IMR-90 (cell line): ENCODE measurements around the gene BAG1. TPM values are rescaled to one million over a fixed set of nuclear protein-coding genes. Genes with fewer than 3 reads are reported as not detected.

Experiments
- ATAC-seq: fragments of 200-7000 bp; cut with Tn5 transposase; 2 replicates; pipeline ENCODE4 v1.9.1; 2020; ENCODE audit warnings: low read depth, mild to moderate bottlenecking, moderate library complexity
- BruUV-seq: library from RNA; stranded (reverse); fragments of 400-500 nt; replicated peaks from 2 replicates; lab custom pipeline; 2021; lab: Mats Ljungman, UMichigan
- CTCF ChIA-PET: fragments of 300-600 bp; formaldehyde crosslinking; extraction: SDS; loops from one replicate; lab custom pipeline; 2021; ENCODE audit warnings: antibody characterized with exemption; lab: Yijun Ruan, JAX
- POLR2A ChIA-PET: fragments of 300-600 bp; sonication (Branson Sonifier 250); formaldehyde crosslinking; loops from one replicate; lab custom pipeline; 2022; ENCODE audit warnings: antibody characterized with exemption; ENCODE audit not compliant: unreplicated experiment; lab: Charles Lee
- DNase-seq: peaks from one replicate; pipeline ENCODE4 v3.0.0; 2013
- H2AFZ ChIP-seq: replicated peaks from 2 replicates; pipeline ENCODE3; 2013; ENCODE audit warnings: low read length, mild to moderate bottlenecking; ENCODE audit not compliant: poor library complexity
- H2AK5ac ChIP-seq: 2 replicates; pipeline ENCODE4 v1.6.1; 2013; ENCODE audit warnings: low read depth, low read length, inconsistent platforms
- H2AK9ac ChIP-seq: replicated peaks from 2 replicates; pipeline ENCODE3; 2013; ENCODE audit warnings: mild to moderate bottlenecking, low read depth, low read length, moderate library complexity; ENCODE audit not compliant: poor library complexity
- H2BK120ac ChIP-seq: 2 replicates; pipeline ENCODE4 v1.6.1; 2013; ENCODE audit warnings: low read depth, low read length, inconsistent platforms
- H2BK15ac ChIP-seq: 3 replicates; pipeline ENCODE4 v1.6.1; 2013; ENCODE audit warnings: low read depth, low read length, inconsistent platforms
- H2BK20ac ChIP-seq: 2 replicates; pipeline ENCODE4 v1.6.1; 2013; ENCODE audit warnings: low read depth, mild to moderate bottlenecking, inconsistent platforms, low read length, moderate library complexity
- H2BK5ac ChIP-seq: 2 replicates; pipeline ENCODE4 v1.6.1; 2013; ENCODE audit warnings: mild to moderate bottlenecking, low read depth, low read length, inconsistent platforms; ENCODE audit not compliant: poor library complexity, severe bottlenecking
- H3K14ac ChIP-seq: replicated peaks from 2 replicates; pipeline ENCODE4 v1.6.1; 2013; ENCODE audit warnings: low read depth, low read length, inconsistent platforms
- H3K18ac ChIP-seq: 2 replicates; pipeline ENCODE4 v1.6.1; 2013; ENCODE audit warnings: low read depth, low read length, control low read depth
- H3K23ac ChIP-seq: 2 replicates; pipeline ENCODE4 v1.6.1; 2013; ENCODE audit warnings: low read depth, low read length, inconsistent platforms
- H3K27ac ChIP-seq: 2 replicates; pipeline ENCODE4 v1.5.1; 2013; ENCODE audit warnings: mild to moderate bottlenecking, control low read depth, low read length; ENCODE audit not compliant: insufficient read depth
- H3K27me3 ChIP-seq: 2 replicates; pipeline ENCODE4 v1.6.1; 2013; ENCODE audit warnings: low read length; ENCODE audit not compliant: control insufficient read depth, insufficient read depth
- H3K36me3 ChIP-seq: 2 replicates; pipeline ENCODE4 v1.6.1; 2013; ENCODE audit warnings: low read length, mixed read lengths; ENCODE audit not compliant: control insufficient read depth, insufficient read depth
- H3K4ac ChIP-seq: 2 replicates; pipeline ENCODE4 v1.6.1; 2013; ENCODE audit warnings: low read depth, low read length, inconsistent platforms
- H3K4me1 ChIP-seq: 2 replicates; pipeline ENCODE4 v1.6.1; 2013; ENCODE audit warnings: low read length, mixed read lengths; ENCODE audit not compliant: control insufficient read depth, insufficient read depth
- H3K4me2 ChIP-seq: 2 replicates; pipeline ENCODE4 v1.6.1; 2013; ENCODE audit warnings: low read depth, mild to moderate bottlenecking, control low read depth, low read length, moderate library complexity
- H3K4me3 ChIP-seq: 2 replicates; pipeline ENCODE4 v1.5.1; 2013; ENCODE audit warnings: low read depth, mild to moderate bottlenecking, control low read depth, low read length, moderate library complexity; ENCODE audit not compliant: insufficient read depth
- H3K56ac ChIP-seq: 2 replicates; pipeline ENCODE4 v1.6.1; 2013; ENCODE audit warnings: low read length, inconsistent platforms; ENCODE audit not compliant: insufficient read depth; ENCODE audit errors: extremely low read depth
- H3K79me1 ChIP-seq, 2 experiments: 2 replicates each; pipeline ENCODE4 v1.6.1; 2013; ENCODE audit warnings: low read length in 2 of 2, inconsistent platforms in 1 of 2, low read depth in 1 of 2
- H3K9ac ChIP-seq: 2 replicates; pipeline ENCODE4 v1.6.1; 2013; ENCODE audit warnings: low read depth, low read length, control low read depth
- H3K9me1 ChIP-seq: 2 replicates; pipeline ENCODE4 v1.6.1; 2013; ENCODE audit warnings: low read length, inconsistent platforms; ENCODE audit not compliant: insufficient read depth
- H3K9me3 ChIP-seq: 2 replicates; pipeline ENCODE4 v1.6.1; 2013; ENCODE audit warnings: low read length; ENCODE audit not compliant: control insufficient read depth, insufficient read depth
- H4K20me1 ChIP-seq: 2 replicates; pipeline ENCODE4 v1.6.1; 2013; ENCODE audit warnings: low read length, inconsistent platforms; ENCODE audit not compliant: insufficient read depth
- H4K5ac ChIP-seq: 2 replicates; pipeline ENCODE4 v1.6.1; 2013; ENCODE audit warnings: mild to moderate bottlenecking, low read depth, low read length, control low read depth
- H4K8ac ChIP-seq, 2 experiments: 2 replicates each; pipeline ENCODE4 v1.6.1; 2013; ENCODE audit warnings: low read depth in 2 of 2, low read length in 2 of 2, control low read depth in 1 of 2, inconsistent platforms in 1 of 2
- H4K91ac ChIP-seq: 2 replicates; pipeline ENCODE4 v1.6.1; 2013; ENCODE audit warnings: low read depth, low read length, inconsistent platforms; ENCODE audit not compliant: insufficient read depth
- CEBPB ChIP-seq: IDR thresholded peaks from 2 replicates; pipeline ENCODE4 v1.6.1; 2012; ENCODE audit warnings: low read depth, low read length, improper control_type of control experiment
- CHD1 ChIP-seq: IDR thresholded peaks from 2 replicates; pipeline ENCODE4 v1.6.1; 2012; ENCODE audit warnings: low read depth, low read length, improper control_type of control experiment
- MAFK ChIP-seq: IDR thresholded peaks from 2 replicates; pipeline ENCODE4 v1.6.1; 2012; ENCODE audit warnings: low read depth, low read length, improper control_type of control experiment
- MXI1 ChIP-seq: IDR thresholded peaks from 2 replicates; pipeline ENCODE4 v1.6.1; 2012; ENCODE audit warnings: low read depth, mild to moderate bottlenecking, low read length, moderate library complexity, borderline replicate concordance
- RCOR1 ChIP-seq: IDR thresholded peaks from 2 replicates; pipeline ENCODE4 v1.6.1; 2012; ENCODE audit warnings: mild to moderate bottlenecking, low read length, improper control_type of control experiment; ENCODE audit not compliant: insufficient replicate concordance
- USF2 ChIP-seq: fragments of 150-350 bp; IDR thresholded peaks from 2 replicates; pipeline ENCODE4 v1.6.1; 2017; ENCODE audit warnings: mild to moderate bottlenecking, antibody characterized with exemption, low read length, low read depth
- WGBS, 2 experiments: methylation state at CpG; one replicate each; pipeline versions ENCODE4 v1.1.5 to v1.1.7; 2013; ENCODE audit warnings: missing lambda C conversion rate in 2 of 2; ENCODE audit not compliant: insufficient read length in 1 of 2; ENCODE audit errors: extremely low coverage in 2 of 2; 5-methylcytosine and 5-hydroxymethylcytosine counted together
- dilution Hi-C: fragments of 300-500 bp; cut with HindIII; formaldehyde crosslinking; loops from one replicate; pipeline ENCODE4 v1.14.3; 2018; ENCODE audit warnings: low sequenced_read_pairs; ENCODE audit not compliant: unreplicated experiment
- in situ Hi-C: fragments of 300-500 bp; cut with MboI; formaldehyde crosslinking; loops from 3 replicates; pipeline ENCODE4 v1.14.3; 2019; ENCODE audit warnings: low sequenced_read_pairs, inconsistent platforms, mixed read lengths
- intact Hi-C: fragments of 100-400 bp; cut with micrococcal nuclease; formaldehyde crosslinking; loops from 2 replicates; pipeline ENCODE4 v1.10.0; 2022
- polyA plus RNA-seq, 3 experiments: library from polyadenylated mRNA; depleted of rRNA; stranded (reverse); fragments of >200 nt; gene quantifications; 2 replicates each; pipeline ENCODE4 v1.2.3, GENCODE V29; 2012; ENCODE audit warnings: low replicate concordance in 1 of 3
- total RNA-seq: library from RNA; depleted of rRNA; stranded (reverse); fragments of >200 nt; gene quantifications from 2 replicates; pipeline ENCODE4 v1.2.3, GENCODE V29; 2012

BAG1 gene
- total and polyA plus RNA-seq, 2 of the 4 experiments (the other 2 are of a cell fraction) = 4.5 to 20.9 TPM

GRCh38 chr9:33255471-33255870 lies 9.0 kb downstream of the BAG1 start:
- Histone ChIP-seq H4K5ac (no peak overlapping the region), H3K36me3 (peaks cover 55% of the 10 kb centered on the region), H2BK5ac (no peak overlapping the region), H3K9me3 (no peaks in the 10 kb centered on the region), H3K79me1 (peaks cover 10 to 22% of the 10 kb centered on the region in 2 experiments), H4K8ac (no peak overlapping the region), H3K56ac (no peak overlapping the region), H2BK120ac (no peak overlapping the region), H3K9me1 (peaks cover 3% of the 10 kb centered on the region; the same call in 1 of the 2 replicates), H3K4me2 (no peak overlapping the region), H3K27me3 (no peaks in the 10 kb centered on the region), H2BK15ac (no peak overlapping the region), H2AFZ (no peak overlapping the region), H2BK20ac (no peak overlapping the region), H3K4ac (no peak overlapping the region), H4K20me1 (no peaks in the 10 kb centered on the region), H3K27ac (no peak overlapping the region), H2AK5ac (no peak overlapping the region), H3K4me1 (peaks cover under 1% of the 10 kb centered on the region), H3K9ac (no peak overlapping the region), H4K91ac (no peak overlapping the region), H3K14ac (no peak overlapping the region), H2AK9ac (no peak overlapping the region), H3K18ac (no peak overlapping the region), H3K23ac (no peak overlapping the region), H3K4me3 (no peak overlapping the region)
- POLR2A ChIA-PET = no interaction called here
- dilution Hi-C loops = no loop called here
- intact Hi-C loops = no loop called here
- in situ Hi-C loops = no loop called here
- 100% methylated on average over 2 of the region's 4 CpGs; no CpG with 5 or more reads in 1 of the 2 experiments for WGBS, 2 experiments
- TF ChIP-seq CHD1 (no peak), MAFK (no peak), RCOR1 (no peak), CEBPB (no peak), USF2 (no peak), MXI1 (no peak)
- CTCF ChIA-PET = no interaction called here
- BruUV-seq = no TSS peak
- DNase-seq (no peak), ATAC-seq (no peak)
